Stimulated activated naive B cell treated with anti-CD40 and anti-IgM and Interleukin-4, amounts not matched to agents 10 μg/mL and 1 μg/mL and 100 μg/mL, for 72 hours (primary cell): ENCODE results near the gene AOPEP.

Experiments used
- ATAC-seq, 2 donors: fragments of 150-1000 bp; cut with Tn5 transposase; replicated peaks; 2 replicates each; pipeline ENCODE4 v1.10.0; 2021; ENCODE audit warnings: moderate library complexity in 1 of 2
- DNase-seq: peaks from one replicate; pipeline ENCODE4 v3.0.0; 2021
- H3K27ac Mint-ChIP-seq: one replicate; pipeline ENCODE4 v1.8.0; 2022; ENCODE audit warnings: mild to moderate bottlenecking, mixed read lengths
- H3K27me3 Mint-ChIP-seq, 2 donors: one replicate each; pipeline ENCODE4 v1.8.0; 2022; ENCODE audit warnings: mixed read lengths in 2 of 2
- H3K36me3 Mint-ChIP-seq, 2 donors: one replicate each; pipeline ENCODE4 v1.8.0; 2022; ENCODE audit warnings: mixed read lengths in 2 of 2, mild to moderate bottlenecking in 1 of 2
- H3K4me1 Mint-ChIP-seq, 2 donors: one replicate each; pipeline ENCODE4 v1.8.0; 2022; ENCODE audit warnings: mixed read lengths in 2 of 2, mild to moderate bottlenecking in 1 of 2
- H3K4me3 Mint-ChIP-seq, 2 donors: one replicate each; pipeline ENCODE4 v1.8.0; 2022; ENCODE audit warnings: mild to moderate bottlenecking in 2 of 2, mixed read lengths in 2 of 2, moderate library complexity in 1 of 2
- H3K9me3 Mint-ChIP-seq, 2 donors: one replicate each; pipeline ENCODE4 v1.8.0; 2022; ENCODE audit warnings: mixed read lengths in 2 of 2, mild to moderate bottlenecking in 1 of 2

AOPEP gene

GRCh38 chr9:95108777-95109176, 382.3 kb downstream of the AOPEP start:
- Mint-ChIP-seq H3K36me3 (peaks cover 13 to 49% of the 10 kb centered on the region in 2 donors), H3K9me3 (no peaks in the 10 kb centered on the region), H3K4me1 (no peaks in the 10 kb centered on the region), H3K4me3 (no peak overlapping the region), H3K27me3 (no peaks in the 10 kb centered on the region), H3K27ac (peak overlapping the region; percentile 27)
- ATAC-seq: no peak
- DNase-seq: no peak

- H3K4me1 Mint-ChIP-seq: no peaks in the 10 kb centered on the region
- DNase-seq (no peak), ATAC-seq (no peak)
- H3K4me3 Mint-ChIP-seq: no peak overlapping the region
- H3K9me3 Mint-ChIP-seq: no peaks in the 10 kb centered on the region
- no peaks in the 10 kb centered on the region for H3K27me3 Mint-ChIP-seq
- no peak overlapping the region for H3K27ac Mint-ChIP-seq
- peaks cover 13 to 49% of the 10 kb centered on the region in 2 donors for H3K36me3 Mint-ChIP-seq
Observed at GRCh38 chr9:95109456-95109855, 383.0 kb downstream of the AOPEP start.

GRCh38 chr9:95110921-95111525, 384.5 kb downstream of the AOPEP start:
- Mint-ChIP-seq H3K36me3 (peaks cover 13 to 44% of the 10 kb centered on the region in 2 donors), H3K4me1 (no peaks in the 10 kb centered on the region), H3K27me3 (no peaks in the 10 kb centered on the region), H3K9me3 (no peaks in the 10 kb centered on the region), H3K27ac (no peak overlapping the region), H3K4me3 (no peak overlapping the region)
- ATAC-seq: no peak
- no peak for DNase-seq

- no peak overlapping the region for H3K27ac Mint-ChIP-seq
- DNase-seq (no peak), ATAC-seq (no peak)
- H3K9me3 Mint-ChIP-seq: no peaks in the 10 kb centered on the region
- H3K36me3 Mint-ChIP-seq: peaks cover 12 to 44% of the 10 kb centered on the region in 2 donors
- no peaks in the 10 kb centered on the region for H3K4me1 Mint-ChIP-seq
- no peaks in the 10 kb centered on the region for H3K27me3 Mint-ChIP-seq
- no peak overlapping the region for H3K4me3 Mint-ChIP-seq
Observed at GRCh38 chr9:95111716-95112115, 385.2 kb downstream of the AOPEP start.

GRCh38 chr9:95112436-95113280, 386.2 kb downstream of the AOPEP start:
- H3K27ac Mint-ChIP-seq: no peak overlapping the region
- no peak overlapping the region for H3K4me3 Mint-ChIP-seq
- no peaks in the 10 kb centered on the region for H3K27me3 Mint-ChIP-seq
- H3K4me1 Mint-ChIP-seq: no peaks in the 10 kb centered on the region
- no peak for DNase-seq
- H3K9me3 Mint-ChIP-seq: no peaks in the 10 kb centered on the region
- peaks cover 8 to 41% of the 10 kb centered on the region in 2 donors for H3K36me3 Mint-ChIP-seq
- no peak for ATAC-seq

GRCh38 chr9:95115104-95115503, 388.6 kb downstream of the AOPEP start:
- no peaks in the 10 kb centered on the region for H3K9me3 Mint-ChIP-seq
- H3K36me3 Mint-ChIP-seq: peaks cover 8 to 28% of the 10 kb centered on the region in 2 donors
- no peak for ATAC-seq

GRCh38 chr9:95116002-95116807, 389.7 kb downstream of the AOPEP start:
- Mint-ChIP-seq H3K9me3 (no peaks in the 10 kb centered on the region), H3K27ac (no peak overlapping the region), H3K36me3 (peaks cover 8 to 27% of the 10 kb centered on the region in 2 donors), H3K4me3 (no peak overlapping the region), H3K4me1 (no peaks in the 10 kb centered on the region), H3K27me3 (no peaks in the 10 kb centered on the region)
- DNase-seq (no peak), ATAC-seq (no peak)

More at GRCh38 chr9:95115104-95115503, 388.6 kb downstream of the AOPEP start:
- H3K27ac Mint-ChIP-seq: no peak overlapping the region
- no peaks in the 10 kb centered on the region for H3K27me3 Mint-ChIP-seq
- DNase-seq: no peak
- H3K4me3 Mint-ChIP-seq: no peak overlapping the region
- H3K4me1 Mint-ChIP-seq: no peaks in the 10 kb centered on the region

GRCh38 chr9:95116808-95117204, 390.3 kb downstream of the AOPEP start:
- Mint-ChIP-seq H3K27me3 (no peaks in the 10 kb centered on the region), H3K27ac (no peak overlapping the region), H3K4me1 (no peaks in the 10 kb centered on the region), H3K9me3 (no peaks in the 10 kb centered on the region), H3K4me3 (no peak overlapping the region), H3K36me3 (peaks cover 7 to 24% of the 10 kb centered on the region in 2 donors)
- ATAC-seq (no peak), DNase-seq (no peak)

GRCh38 chr9:95118596-95118995, 392.1 kb downstream of the AOPEP start:
- DNase-seq: no peak
- Mint-ChIP-seq H3K27ac (no peak overlapping the region), H3K4me3 (no peak overlapping the region), H3K27me3 (no peaks in the 10 kb centered on the region), H3K36me3 (peaks cover 2 to 18% of the 10 kb centered on the region in 2 donors), H3K4me1 (no peaks in the 10 kb centered on the region), H3K9me3 (no peaks in the 10 kb centered on the region)
- no peak for ATAC-seq

- H3K4me1 Mint-ChIP-seq: no peaks in the 10 kb centered on the region
- no peak overlapping the region for H3K4me3 Mint-ChIP-seq
- no peaks in the 10 kb centered on the region for H3K9me3 Mint-ChIP-seq
- DNase-seq: no peak
- H3K27me3 Mint-ChIP-seq: no peaks in the 10 kb centered on the region
- ATAC-seq: no peak
- no peak overlapping the region for H3K27ac Mint-ChIP-seq
- H3K36me3 Mint-ChIP-seq: peaks cover 7 to 26% of the 10 kb centered on the region in 2 donors
Observed at GRCh38 chr9:95120781-95121370, 394.4 kb downstream of the AOPEP start.

GRCh38 chr9:95124582-95125367, 398.3 kb downstream of the AOPEP start:
- Mint-ChIP-seq H3K9me3 (no peaks in the 10 kb centered on the region), H3K4me1 (peaks cover 0 to 5% of the 10 kb centered on the region in 2 donors), H3K27me3 (peaks cover 0 to 3% of the 10 kb centered on the region in 2 donors), H3K4me3 (no peak overlapping the region), H3K27ac (no peak overlapping the region), H3K36me3 (peaks cover 8 to 25% of the 10 kb centered on the region in 2 donors)
- no peak for ATAC-seq
- no peak for DNase-seq

- DNase-seq (no peak), ATAC-seq (no peak)
- peaks cover 9 to 26% of the 10 kb centered on the region in 2 donors for H3K36me3 Mint-ChIP-seq
- peaks cover 0 to 5% of the 10 kb centered on the region in 2 donors for H3K4me1 Mint-ChIP-seq
- H3K27ac Mint-ChIP-seq: no peak overlapping the region
- H3K4me3 Mint-ChIP-seq: no peak overlapping the region
- no peaks in the 10 kb centered on the region for H3K9me3 Mint-ChIP-seq
- peaks cover 0 to 7% of the 10 kb centered on the region in 2 donors for H3K27me3 Mint-ChIP-seq
Observed at GRCh38 chr9:95125652-95126051, 399.2 kb downstream of the AOPEP start.

GRCh38 chr9:95126739-95127138, 400.2 kb downstream of the AOPEP start:
- Mint-ChIP-seq H3K27ac (no peak overlapping the region), H3K4me1 (peaks cover 0 to 5% of the 10 kb centered on the region in 2 donors), H3K4me3 (no peak overlapping the region), H3K36me3 (peaks cover 9 to 21% of the 10 kb centered on the region in 2 donors), H3K9me3 (no peaks in the 10 kb centered on the region), H3K27me3 (peaks cover 0 to 7% of the 10 kb centered on the region in 2 donors)
- no peak for DNase-seq
- no peak for ATAC-seq
